HG03439 (cell line): ENCODE results near the gene OTX1.
"Not testable (repeated sequence)": the region's sequence is repeated elsewhere in the genome, so short reads cannot be mapped to it uniquely, and the experiment has no call there.

Experiments used
- ATAC-seq: cut with Tn5 transposase; IDR thresholded peaks from one replicate; pipeline ENCODE4 v1.9.1; 2021; ENCODE audit warnings: mild to moderate bottlenecking, moderate library complexity; ENCODE audit not compliant: unreplicated experiment

OTX1 gene

GRCh38 chr2:63058144-63058920 lies 7.7 kb downstream of the OTX1 start:
- ATAC-seq, result no peak

- ATAC-seq, result no peak
Measured at GRCh38 chr2:63058921-63059792, 8.5 kb downstream of the OTX1 start.

GRCh38 chr2:63059793-63060471 lies 9.3 kb downstream of the OTX1 start:
- no peak for ATAC-seq

- no peak for ATAC-seq
Measured at GRCh38 chr2:63060472-63060991, 9.9 kb downstream of the OTX1 start.

GRCh38 chr2:63064197-63064596 lies 13.6 kb downstream of the OTX1 start:
- no peak for ATAC-seq

- no peak for ATAC-seq
Measured at GRCh38 chr2:63064661-63065060, 14.0 kb downstream of the OTX1 start.

GRCh38 chr2:63066265-63066664 lies 15.6 kb downstream of the OTX1 start:
- no peak for ATAC-seq

GRCh38 chr2:63066838-63067237 lies 16.2 kb downstream of the OTX1 start:
- no peak for ATAC-seq

GRCh38 chr2:63071664-63072063 lies 21.0 kb downstream of the OTX1 start:
- ATAC-seq, result no peak

- ATAC-seq, result no peak
Measured at GRCh38 chr2:63073994-63074393, 23.4 kb downstream of the OTX1 start.

GRCh38 chr2:63074399-63074798 lies 23.8 kb downstream of the OTX1 start:
- not testable (repeated sequence) for ATAC-seq

- no peak for ATAC-seq
Measured at GRCh38 chr2:63078852-63079606, 28.4 kb downstream of the OTX1 start.

- no peak for ATAC-seq
Measured at GRCh38 chr2:63081404-63081803, 30.8 kb downstream of the OTX1 start.

- ATAC-seq, result no peak
Measured at GRCh38 chr2:63086687-63087086, 36.1 kb downstream of the OTX1 start.

- ATAC-seq, result no peak
Measured at GRCh38 chr2:63092401-63092800, 41.8 kb downstream of the OTX1 start.

- no peak for ATAC-seq
Measured at GRCh38 chr2:63092857-63093256, 42.2 kb downstream of the OTX1 start.

GRCh38 chr2:63093502-63093901 lies 42.9 kb downstream of the OTX1 start:
- no peak for ATAC-seq

GRCh38 chr2:63096491-63096890 lies 45.9 kb downstream of the OTX1 start:
- no peak for ATAC-seq

GRCh38 chr2:63099032-63099431 lies 48.4 kb downstream of the OTX1 start:
- no peak for ATAC-seq

GRCh38 chr2:63101954-63102353 lies 51.3 kb downstream of the OTX1 start:
- no peak for ATAC-seq

- no peak for ATAC-seq
Measured at GRCh38 chr2:63104482-63104881, 53.9 kb downstream of the OTX1 start.
